ENCODE results near the gene BCAS3.
A peak's percentile ranks its signal among the peaks of the same experiment; 100 is the strongest.

Gene BCAS3

GRCh38 chr17:60675997-60676396, 1.7 kb upstream of the BCAS3 start:
- TF ChIP-seq ZFX (IDR thresholded peaks at IDR 0.05; ENCODE audit: borderline replicate concordance) (no peak), CTCF (IDR thresholded peaks at IDR 0.05) (no peak)
- H3K27ac ChIP-seq = no peak overlapping the region

- peak overlapping the region; percentile 36 for H3K27ac ChIP-seq
- TF ChIP-seq ZFX (IDR thresholded peaks at IDR 0.05; ENCODE audit: borderline replicate concordance) (no peak), CTCF (IDR thresholded peaks at IDR 0.05) (no peak)
Observed at GRCh38 chr17:60676758-60677307, 818 bp upstream of the BCAS3 start.

- H3K27ac ChIP-seq = peak overlapping the region; percentile 36; the same call in 1 of the 2 replicates
- TF ChIP-seq ZFX (IDR thresholded peaks at IDR 0.05; ENCODE audit: borderline replicate concordance) (no peak), CTCF (IDR thresholded peaks at IDR 0.05) (no peak)
Observed at GRCh38 chr17:60678118-60678444, 430 bp downstream of the BCAS3 start.

- TF ChIP-seq CTCF (IDR thresholded peaks at IDR 0.05) = no peak
- no peak for TF ChIP-seq ZFX (IDR thresholded peaks at IDR 0.05; ENCODE audit: borderline replicate concordance)
Observed at GRCh38 chr17:60679287-60679686, 1.6 kb downstream of the BCAS3 start.

GRCh38 chr17:60680754-60681153, 3.1 kb downstream of the BCAS3 start:
- TF ChIP-seq ZFX (IDR thresholded peaks at IDR 0.05; ENCODE audit: borderline replicate concordance) (no peak), CTCF (IDR thresholded peaks at IDR 0.05) (no peak)
- H3K27ac ChIP-seq = no peak overlapping the region

More at GRCh38 chr17:60679287-60679686, 1.6 kb downstream of the BCAS3 start:
- H3K27ac ChIP-seq = no peak overlapping the region

- no peak overlapping the region for H3K27ac ChIP-seq
- TF ChIP-seq ZFX (IDR thresholded peaks at IDR 0.05; ENCODE audit: borderline replicate concordance) (no peak), CTCF (IDR thresholded peaks at IDR 0.05) (no peak)
Observed at GRCh38 chr17:60685437-60685836, 7.8 kb downstream of the BCAS3 start.

- H3K27ac ChIP-seq = no peak overlapping the region
- TF ChIP-seq ZFX (IDR thresholded peaks at IDR 0.05; ENCODE audit: borderline replicate concordance) (no peak), CTCF (IDR thresholded peaks at IDR 0.05) (no peak)
Observed at GRCh38 chr17:60695960-60696359, 18.3 kb downstream of the BCAS3 start.
